Measurements from ENCODE around the gene SAT1. TPM values are rescaled to one million over a fixed set of nuclear protein-coding genes. Genes with fewer than 3 reads are reported as not detected.

Gene SAT1
- total and polyA plus RNA-seq, 12 donors: 129 to 905 (median 381) TPM

DNA sequence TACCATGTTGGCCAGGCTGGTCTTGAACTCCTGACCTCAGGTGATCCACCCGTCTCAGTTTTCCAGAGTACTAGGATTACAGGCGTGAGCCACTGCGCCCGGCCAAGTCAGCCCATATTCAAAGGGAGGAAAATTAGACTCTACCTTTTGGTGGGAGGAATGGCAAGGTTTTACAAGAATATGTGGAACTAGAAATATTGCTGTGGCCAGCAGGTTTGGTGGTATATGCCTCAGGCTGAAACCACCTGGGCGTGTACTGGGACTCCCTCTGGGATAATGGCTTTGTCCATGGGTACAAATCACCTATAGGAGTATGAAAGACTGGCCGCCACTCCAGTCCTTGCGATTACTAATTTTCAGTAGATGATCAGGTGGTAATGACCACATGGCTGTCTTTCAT, 32.4 kb downstream of the SAT1 start:
- Histone ChIP-seq H3K4me3 (no peak overlapping the region), H3K27me3 (no peaks in the 10 kb centered on the region), H3K4me1 (replicated peaks in 1 of 2) (no peaks in the 10 kb centered on the region), H3K9me3 (replicated peaks in 1 of 3) (no peaks in the 10 kb centered on the region), H3K27ac (no peak overlapping the region), H3K36me3 (replicated peaks in 1 of 2) (no peaks in the 10 kb centered on the region)
- no peak for DNase-seq
- 86 to 98% (median 90%) methylated on average over 7 of the region's 7 CpGs for whole genome bisulfite sequencing, 4 donors
- intact Hi-C loops (cut with DNase I): no loop called here
- TF ChIP-seq, protein P1, sequence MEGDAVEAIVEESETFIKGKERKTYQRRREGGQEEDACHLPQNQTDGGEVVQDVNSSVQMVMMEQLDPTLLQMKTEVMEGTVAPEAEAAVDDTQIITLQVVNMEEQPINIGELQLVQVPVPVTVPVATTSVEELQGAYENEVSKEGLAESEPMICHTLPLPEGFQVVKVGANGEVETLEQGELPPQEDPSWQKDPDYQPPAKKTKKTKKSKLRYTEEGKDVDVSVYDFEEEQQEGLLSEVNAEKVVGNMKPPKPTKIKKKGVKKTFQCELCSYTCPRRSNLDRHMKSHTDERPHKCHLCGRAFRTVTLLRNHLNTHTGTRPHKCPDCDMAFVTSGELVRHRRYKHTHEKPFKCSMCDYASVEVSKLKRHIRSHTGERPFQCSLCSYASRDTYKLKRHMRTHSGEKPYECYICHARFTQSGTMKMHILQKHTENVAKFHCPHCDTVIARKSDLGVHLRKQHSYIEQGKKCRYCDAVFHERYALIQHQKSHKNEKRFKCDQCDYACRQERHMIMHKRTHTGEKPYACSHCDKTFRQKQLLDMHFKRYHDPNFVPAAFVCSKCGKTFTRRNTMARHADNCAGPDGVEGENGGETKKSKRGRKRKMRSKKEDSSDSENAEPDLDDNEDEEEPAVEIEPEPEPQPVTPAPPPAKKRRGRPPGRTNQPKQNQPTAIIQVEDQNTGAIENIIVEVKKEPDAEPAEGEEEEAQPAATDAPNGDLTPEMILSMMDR (IDR thresholded peaks at IDR 0.05): no peak
- TF ChIP-seq POLR2A (IDR thresholded peaks at IDR 0.05): no peak

DNA sequence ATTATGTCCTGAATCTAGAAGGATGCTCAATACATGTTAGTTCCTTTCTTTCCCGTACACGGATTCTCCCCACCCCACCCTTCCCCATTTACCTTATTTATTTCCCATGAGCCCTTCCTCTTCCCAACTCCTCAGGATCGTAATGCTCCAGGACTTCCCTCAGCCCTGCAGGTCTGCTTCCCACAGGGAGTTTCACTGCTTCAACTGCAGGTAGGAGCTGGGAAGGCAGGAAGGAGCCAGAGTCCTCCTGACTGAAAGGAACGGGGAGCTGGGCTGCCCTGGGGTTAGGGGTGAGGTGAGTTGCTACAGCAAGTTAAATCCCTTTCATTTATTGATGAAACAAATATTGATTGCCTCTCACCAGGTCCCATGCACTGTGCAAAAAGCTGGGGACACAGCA, 33.2 kb downstream of the SAT1 start:
- H3K27me3 ChIP-seq: no peaks in the 10 kb centered on the region
- no peaks in the 10 kb centered on the region for H3K36me3 ChIP-seq (replicated peaks in 1 of 2)
- H3K4me3 ChIP-seq: no peak overlapping the region
- no peaks in the 10 kb centered on the region for H3K4me1 ChIP-seq (replicated peaks in 1 of 2)
- 38 to 85% (median 74%) methylated on average over 2 to 4 of the region's 4 CpGs for WGBS, 4 donors
- no peak for DNase-seq
- H3K9me3 ChIP-seq (replicated peaks in 1 of 3): no peaks in the 10 kb centered on the region
- TF ChIP-seq POLR2A (IDR thresholded peaks at IDR 0.05): no peak
- TF ChIP-seq, protein P1 (IDR thresholded peaks at IDR 0.05): no peak
- no peak overlapping the region for H3K27ac ChIP-seq
- intact Hi-C loops (cut with DNase I): no loop called here

DNA sequence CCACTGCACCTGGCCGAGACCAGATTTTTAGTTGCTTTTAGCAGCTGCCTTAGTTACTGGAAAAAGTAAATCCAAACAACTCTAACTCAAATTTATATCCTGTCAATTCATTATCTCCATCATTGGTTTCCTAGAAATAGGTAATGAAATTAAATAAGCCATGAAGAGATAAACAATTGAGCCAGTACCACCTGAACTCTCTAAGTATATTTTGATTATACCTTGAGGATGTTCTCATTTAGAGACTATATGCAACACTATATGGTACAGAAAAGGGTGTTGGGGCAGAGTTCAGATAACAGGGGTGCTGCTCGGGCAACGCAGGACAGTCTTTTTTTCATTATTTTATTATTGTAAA, 35.0 kb downstream of the SAT1 start:
- intact Hi-C loops (cut with DNase I): no loop called here
- TF ChIP-seq, protein P1 (IDR thresholded peaks at IDR 0.05): no peak
- TF ChIP-seq POLR2A (IDR thresholded peaks at IDR 0.05): no peak
- WGBS, 4 donors: 81 to 91% (median 84%) methylated on average over 3 of the region's 3 CpGs
- Histone ChIP-seq H3K27ac (no peak overlapping the region), H3K9me3 (replicated peaks in 1 of 3) (no peaks in the 10 kb centered on the region), H3K36me3 (replicated peaks in 1 of 2) (no peaks in the 10 kb centered on the region), H3K27me3 (no peaks in the 10 kb centered on the region), H3K4me3 (no peak overlapping the region), H3K4me1 (replicated peaks in 1 of 2) (no peaks in the 10 kb centered on the region)
- no peak for DNase-seq

DNA sequence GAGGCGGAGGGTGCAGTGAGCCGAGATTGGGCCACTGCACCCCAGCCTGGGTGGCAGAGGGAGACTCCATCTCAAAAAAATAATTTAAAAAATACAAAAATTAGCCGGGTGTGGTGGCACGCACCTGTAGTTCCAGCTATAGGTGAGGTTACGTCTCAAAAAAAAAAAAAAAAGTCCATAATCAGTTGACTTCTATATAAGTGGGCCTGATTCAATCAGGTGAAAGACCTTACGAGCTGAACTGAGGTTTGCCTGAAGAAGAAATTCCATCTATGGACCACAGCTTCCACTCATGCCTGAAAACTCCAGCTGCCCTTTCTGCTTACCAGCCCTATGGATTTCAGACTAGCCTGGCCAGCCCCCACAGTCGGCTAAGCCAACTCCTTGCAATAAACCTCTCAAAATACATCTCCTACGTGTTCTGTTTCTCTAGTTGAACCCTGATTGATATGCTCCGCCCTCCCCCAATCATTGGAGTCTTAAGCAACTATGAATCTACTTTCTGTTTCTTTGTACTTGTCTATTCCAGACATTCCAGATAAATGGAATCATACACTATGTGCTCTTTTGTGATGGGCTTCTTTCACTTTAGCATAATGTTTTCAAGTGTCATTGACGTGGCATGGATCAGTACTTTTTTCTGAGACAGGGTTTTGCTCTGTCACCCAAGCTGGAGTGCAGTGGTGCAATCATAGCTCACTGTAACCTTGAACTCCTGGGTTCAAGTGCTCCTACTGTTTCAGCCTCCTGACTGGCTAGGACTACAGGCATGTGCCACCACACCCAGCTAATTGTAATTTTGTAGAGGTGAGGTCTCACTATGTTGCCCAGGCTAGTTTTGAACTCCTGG, 36.6 kb downstream of the SAT1 start:
- H3K4me3 ChIP-seq: no peak overlapping the region
- no peaks in the 10 kb centered on the region for H3K36me3 ChIP-seq (replicated peaks in 1 of 2)
- intact Hi-C loops (cut with DNase I): no loop called here
- 82 to 90% (median 87%) methylated on average over 10 of the region's 10 CpGs for WGBS, 4 donors
- H3K27ac ChIP-seq: no peak overlapping the region
- no peak for TF ChIP-seq POLR2A (IDR thresholded peaks at IDR 0.05)
- TF ChIP-seq, protein P1 (IDR thresholded peaks at IDR 0.05): no peak
- DNase-seq: no peak
- no peaks in the 10 kb centered on the region for H3K9me3 ChIP-seq (replicated peaks in 1 of 3)
- no peaks in the 10 kb centered on the region for H3K4me1 ChIP-seq (replicated peaks in 1 of 2)
- no peaks in the 10 kb centered on the region for H3K27me3 ChIP-seq
